NCI-H2227 (cell line): ENCODE data around the gene PRC1.

ENCODE experiments used
- DNase-seq: peaks from one replicate; lab custom pipeline; 2025; ENCODE audit not compliant: unreplicated experiment; lab: John Stamatoyannopoulos, UW

The PRC1 gene

GRCh38 chr15:90956274-90957030 is 37.9 kb downstream of the PRC1 start:
- peak; percentile 85 for DNase-seq

- peak; percentile 25 for DNase-seq
These were observed 38.6 kb downstream of the PRC1 start for GRCh38 chr15:90955624-90956273.

DNA sequence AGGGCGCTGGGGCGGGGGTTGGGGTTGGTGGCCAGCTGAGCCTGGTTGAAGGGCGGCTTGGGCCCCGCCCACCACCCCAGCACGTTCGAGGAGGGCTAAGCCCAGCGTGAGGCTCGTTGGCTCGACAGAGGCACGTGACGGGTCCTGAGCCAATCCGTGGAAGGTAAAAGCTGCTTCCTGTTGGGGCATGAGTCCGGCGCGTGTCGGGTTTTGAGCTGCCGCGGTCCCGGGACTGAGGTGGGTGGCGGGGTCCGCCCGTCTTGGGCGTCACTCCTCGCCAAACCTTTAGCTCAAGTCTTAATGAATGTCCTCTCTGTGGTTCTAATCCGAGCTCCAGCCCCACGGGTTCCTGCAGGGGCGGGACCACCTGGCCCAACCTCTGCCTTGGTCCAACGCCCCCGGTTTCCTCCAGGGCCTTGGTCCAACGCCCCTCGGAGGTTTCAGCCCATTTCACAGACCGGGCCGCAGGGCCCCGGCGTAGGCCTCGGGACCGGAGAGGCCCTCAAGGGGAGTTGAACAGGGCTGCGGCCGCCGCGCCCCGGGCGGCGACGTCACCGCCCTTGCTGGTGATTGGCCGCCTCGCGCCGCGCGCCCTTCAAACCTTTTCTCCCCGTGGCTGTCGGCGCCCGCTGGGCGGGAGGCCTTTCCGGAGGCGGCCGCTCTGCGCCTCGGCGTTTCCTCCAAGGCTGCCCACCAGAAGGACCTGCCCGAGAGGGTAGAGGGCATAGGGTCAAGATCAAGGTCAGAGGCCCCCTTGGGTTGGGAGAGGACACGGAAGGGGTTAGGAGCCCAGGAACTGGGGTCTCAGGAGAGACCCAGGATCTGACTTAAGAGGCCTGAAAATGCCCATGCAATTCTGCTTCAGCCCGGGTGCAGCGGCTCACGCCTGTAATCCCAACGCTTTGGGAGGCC is 39.4 kb downstream of the PRC1 start, which contains the start of gene RCCD1:
Gene RCCD1 (plus strand): TSS at position 173 of the 912 bp plus-strand sequence. CDS start 1,851 bp downstream, outside the sequence.
- peak; percentile 92 for DNase-seq

- no peak for DNase-seq
These were observed 40.2 kb downstream of the PRC1 start for GRCh38 chr15:90953947-90954711.

GRCh38 chr15:90952901-90953677 is 41.2 kb downstream of the PRC1 start:
- DNase-seq: no peak

DNA sequence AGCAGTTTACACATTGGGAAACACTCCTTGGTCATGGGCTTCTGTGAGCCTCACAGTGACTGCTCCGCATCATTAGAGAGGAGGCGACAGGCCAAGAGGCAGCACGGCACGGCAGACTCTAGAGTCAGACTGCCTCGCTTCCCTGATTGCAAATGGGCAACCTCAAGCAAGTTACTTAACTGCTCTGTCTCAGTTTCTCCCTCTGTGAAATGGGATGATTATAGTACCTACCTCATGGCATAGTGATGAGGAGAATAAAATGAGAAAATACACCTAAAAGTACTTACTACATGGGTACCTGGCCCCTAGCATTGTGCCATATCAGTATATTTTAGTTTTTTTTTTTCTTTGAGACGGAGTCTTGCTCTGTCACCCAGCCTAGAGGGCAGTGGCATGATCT is 43.7 kb downstream of the PRC1 start:
- DNase-seq: no peak

GRCh38 chr15:90949979-90950675 is 44.2 kb downstream of the PRC1 start:
- no peak for DNase-seq

DNA sequence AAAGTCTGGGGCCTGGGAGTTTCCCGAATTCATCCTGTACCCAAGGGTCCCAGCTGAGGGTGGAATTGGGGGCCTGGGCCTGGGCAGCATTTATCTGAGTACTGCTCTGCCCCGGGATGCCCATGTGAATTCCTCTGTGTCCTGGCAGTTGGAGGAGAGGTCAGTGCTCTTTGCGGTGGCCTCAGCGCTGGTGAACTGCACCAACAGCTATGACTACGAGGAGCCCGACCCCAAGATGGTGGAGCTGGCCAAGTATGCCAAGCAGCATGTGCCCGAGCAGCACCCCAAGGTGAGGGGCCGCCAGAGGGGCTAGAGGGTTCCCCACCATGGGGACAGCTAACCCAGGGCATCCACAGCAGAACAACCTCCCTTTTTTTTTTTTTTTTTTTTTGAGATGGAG is 45.8 kb downstream of the PRC1 start:
- DNase-seq: no peak

DNA sequence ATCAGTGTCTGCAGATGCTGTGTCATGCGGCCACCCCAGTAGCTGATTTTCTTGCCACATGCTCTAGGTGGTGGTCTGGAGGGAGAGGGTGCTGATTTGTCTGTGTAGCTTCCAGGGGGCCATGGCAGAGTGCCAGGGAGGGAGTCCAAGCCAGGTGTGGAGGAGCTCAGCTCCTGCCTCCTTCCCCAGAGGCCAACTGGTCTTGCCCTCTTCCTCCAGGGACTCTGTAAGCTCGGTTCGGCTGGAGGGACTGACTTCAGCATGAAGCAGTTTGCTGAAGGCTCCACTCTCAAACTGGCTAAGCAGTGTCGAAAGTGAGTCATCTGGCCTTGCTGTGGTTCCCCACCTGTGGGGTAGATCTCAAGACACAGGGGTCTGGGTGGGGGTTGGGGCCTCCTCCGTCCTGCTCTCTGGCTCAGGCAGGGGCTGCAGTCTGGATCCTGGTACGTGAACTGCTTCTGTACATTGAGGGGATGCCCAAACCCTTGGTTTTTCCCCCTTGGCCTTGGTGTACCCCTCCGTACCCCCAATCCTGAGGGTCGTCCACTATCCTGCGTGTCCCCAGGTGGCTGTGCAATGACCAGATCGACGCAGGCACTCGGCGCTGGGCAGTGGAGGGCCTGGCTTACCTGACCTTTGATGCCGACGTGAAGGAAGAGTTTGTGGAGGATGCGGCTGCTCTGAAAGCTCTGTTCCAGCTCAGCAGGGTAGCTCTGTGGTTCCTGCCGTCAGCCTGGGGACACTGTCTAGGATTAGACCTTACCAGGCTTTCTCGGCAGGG is 46.6 kb downstream of the PRC1 start:
- no peak for DNase-seq

DNA sequence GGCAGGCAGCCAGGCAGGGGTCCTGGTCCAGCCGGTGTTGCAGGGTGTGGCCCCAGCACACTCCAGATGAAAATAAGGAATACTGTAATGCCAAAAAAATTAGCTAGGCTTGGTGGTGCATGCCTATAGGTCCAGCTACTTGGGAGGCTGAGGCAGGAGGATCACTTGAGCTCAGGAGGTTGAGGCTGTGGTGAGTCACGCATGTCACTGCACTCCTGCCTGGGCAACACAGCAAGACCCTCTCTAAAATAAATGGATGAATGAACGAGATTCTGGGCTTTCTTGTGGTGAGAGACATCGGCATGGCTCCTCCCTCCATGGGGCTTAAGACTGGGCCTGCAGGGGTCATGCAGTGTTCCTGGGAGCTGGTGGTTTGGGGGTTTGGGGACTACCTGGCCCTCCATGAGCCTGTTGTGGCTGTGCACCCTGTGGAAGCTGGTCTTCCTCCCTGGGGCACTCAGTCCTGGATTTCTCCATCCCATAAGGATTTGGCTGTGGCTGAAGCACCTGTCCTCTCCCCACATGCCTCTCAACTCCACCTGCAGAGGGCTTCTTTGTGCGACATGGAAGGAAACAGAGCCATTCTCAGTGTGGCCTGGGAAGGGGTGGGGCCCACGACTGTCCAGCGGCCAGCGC is 47.3 kb downstream of the PRC1 start:
- DNase-seq: no peak

DNA sequence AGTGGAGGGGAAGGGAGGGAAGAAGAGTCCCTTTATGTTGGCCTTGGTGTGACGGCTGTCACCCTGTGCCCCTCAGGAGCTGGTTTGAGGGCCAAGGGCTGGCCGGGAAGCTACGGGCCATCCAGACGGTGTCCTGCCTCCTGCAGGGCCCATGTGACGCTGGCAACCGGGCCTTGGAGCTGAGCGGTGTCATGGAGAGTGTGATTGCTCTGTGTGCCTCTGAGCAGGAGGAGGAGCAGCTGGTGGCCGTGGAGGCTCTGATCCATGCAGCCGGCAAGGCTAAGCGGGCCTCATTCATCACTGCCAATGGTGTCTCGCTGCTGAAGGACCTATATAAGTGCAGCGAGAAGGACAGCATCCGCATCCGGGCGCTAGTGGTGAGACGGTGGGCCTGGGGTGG is 47.8 kb downstream of the PRC1 start:
- no peak for DNase-seq

- DNase-seq: no peak
These were observed 49.2 kb downstream of the PRC1 start for GRCh38 chr15:90945091-90945490.

DNA sequence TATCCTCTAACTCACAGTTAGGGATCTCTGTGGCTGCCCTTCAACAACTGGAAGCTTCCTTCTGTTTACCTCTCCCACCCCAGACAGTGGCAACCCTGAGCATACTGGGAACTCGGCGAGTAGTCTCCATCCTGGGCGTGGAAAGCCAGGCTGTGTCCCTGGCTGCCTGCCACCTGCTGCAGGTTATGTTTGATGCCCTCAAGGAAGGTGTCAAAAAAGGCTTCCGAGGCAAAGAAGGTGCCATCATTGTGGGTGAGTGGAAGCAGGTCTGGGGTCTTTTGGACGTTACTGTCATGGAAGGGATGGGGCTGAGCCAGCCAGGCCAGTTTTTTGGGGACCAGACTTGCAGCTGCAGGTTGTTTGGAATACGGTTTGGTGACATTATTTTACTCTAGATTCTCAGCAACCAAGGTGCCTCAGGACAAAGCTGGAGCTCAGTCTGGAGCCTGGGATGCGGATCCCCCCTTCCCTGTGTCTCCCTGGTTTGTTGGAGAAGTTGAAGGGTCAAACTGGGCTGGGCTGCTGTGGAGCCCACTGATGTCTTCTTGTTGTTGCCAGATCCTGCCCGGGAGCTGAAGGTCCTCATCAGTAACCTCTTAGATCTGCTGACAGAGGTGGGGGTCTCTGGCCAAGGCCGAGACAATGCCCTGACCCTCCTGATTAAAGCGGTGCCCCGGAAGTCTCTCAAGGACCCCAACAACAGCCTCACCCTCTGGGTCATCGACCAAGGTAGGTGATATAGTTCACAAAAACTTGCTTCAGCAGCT is 51.8 kb downstream of the PRC1 start:
- no peak for DNase-seq

- DNase-seq: no peak
These were observed 53.3 kb downstream of the PRC1 start for GRCh38 chr15:90941038-90941437.

GRCh38 chr15:90939756-90940155 is 54.6 kb downstream of the PRC1 start:
- DNase-seq: no peak

DNA sequence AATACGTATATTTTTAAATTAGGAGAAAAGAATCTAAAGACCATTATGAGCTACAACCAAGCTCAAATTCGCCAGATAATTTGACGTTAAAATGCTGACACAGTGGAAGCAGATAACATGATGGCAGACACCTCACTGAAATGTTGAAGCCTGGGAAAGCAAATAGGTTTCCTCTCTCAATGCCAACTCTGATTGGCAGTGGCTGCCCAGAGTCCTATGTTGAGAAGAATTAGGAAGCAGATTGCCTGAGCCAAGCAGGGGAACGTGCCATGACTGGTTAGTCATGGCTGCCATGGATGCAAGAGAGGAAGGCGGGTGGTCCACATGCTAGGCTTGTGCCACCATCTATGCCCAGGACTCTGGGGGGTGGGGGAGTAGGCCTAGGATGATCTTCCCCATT is 56.1 kb downstream of the PRC1 start:
- DNase-seq: no peak

DNA sequence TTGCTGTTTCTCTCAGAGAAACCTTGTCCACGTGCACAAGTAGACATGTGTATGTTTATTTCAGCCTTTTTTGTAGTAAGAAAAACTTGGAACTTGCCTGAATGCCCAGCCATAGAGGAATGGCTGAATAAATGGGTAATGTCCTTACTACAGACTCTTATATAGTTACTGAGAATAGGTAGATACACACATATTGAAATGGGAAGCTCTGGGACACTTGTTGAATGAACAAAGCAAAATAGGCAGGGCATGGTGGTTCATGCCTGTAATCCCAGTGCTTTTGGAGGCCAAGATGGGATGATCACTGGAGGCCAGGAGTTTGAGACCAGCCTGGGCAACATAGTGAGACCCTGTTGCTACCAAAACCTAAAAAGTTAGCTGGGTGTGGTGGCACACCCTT is 57.5 kb downstream of the PRC1 start:
- DNase-seq: no peak
